Duodenal mucosa (tissue), 2 donors: ENCODE results near the gene C1orf167.

Experiments used
- H3K27ac ChIP-seq: one replicate; pipeline ENCODE4 v1.7.0; 2013; ENCODE audit warnings: low read depth, low read length
- H3K27me3 ChIP-seq, 2 donors: one replicate each; pipeline ENCODE4 v1.7.0; 2013; ENCODE audit warnings: low read length in 2 of 2, control low read depth in 1 of 2; ENCODE audit not compliant: insufficient read depth in 2 of 2, control insufficient read depth in 1 of 2
- H3K36me3 ChIP-seq, 2 donors: one replicate each; pipeline ENCODE4 v1.7.0; 2013; ENCODE audit warnings: low read length in 2 of 2, control low read depth in 1 of 2; ENCODE audit not compliant: insufficient read depth in 2 of 2, control insufficient read depth in 1 of 2
- H3K4me1 ChIP-seq, 2 donors: one replicate each; pipeline ENCODE4 v1.7.0; 2013; ENCODE audit warnings: low read length in 2 of 2, control low read depth in 1 of 2; ENCODE audit not compliant: insufficient read depth in 2 of 2, control insufficient read depth in 1 of 2
- H3K4me3 ChIP-seq, 2 donors: one replicate each; pipeline ENCODE4 v1.7.0; 2013; ENCODE audit warnings: low read length in 2 of 2, low read depth in 1 of 2
- H3K9ac ChIP-seq, 2 donors: one replicate each; pipeline ENCODE4 v1.7.0; 2013; ENCODE audit warnings: low read length in 2 of 2, low read depth in 1 of 2
- H3K9me3 ChIP-seq, 2 donors: one replicate each; pipeline ENCODE4 v1.7.0; 2013; ENCODE audit warnings: low read length in 2 of 2, control low read depth in 1 of 2; ENCODE audit not compliant: control insufficient read depth in 1 of 2

C1orf167 gene

DNA sequence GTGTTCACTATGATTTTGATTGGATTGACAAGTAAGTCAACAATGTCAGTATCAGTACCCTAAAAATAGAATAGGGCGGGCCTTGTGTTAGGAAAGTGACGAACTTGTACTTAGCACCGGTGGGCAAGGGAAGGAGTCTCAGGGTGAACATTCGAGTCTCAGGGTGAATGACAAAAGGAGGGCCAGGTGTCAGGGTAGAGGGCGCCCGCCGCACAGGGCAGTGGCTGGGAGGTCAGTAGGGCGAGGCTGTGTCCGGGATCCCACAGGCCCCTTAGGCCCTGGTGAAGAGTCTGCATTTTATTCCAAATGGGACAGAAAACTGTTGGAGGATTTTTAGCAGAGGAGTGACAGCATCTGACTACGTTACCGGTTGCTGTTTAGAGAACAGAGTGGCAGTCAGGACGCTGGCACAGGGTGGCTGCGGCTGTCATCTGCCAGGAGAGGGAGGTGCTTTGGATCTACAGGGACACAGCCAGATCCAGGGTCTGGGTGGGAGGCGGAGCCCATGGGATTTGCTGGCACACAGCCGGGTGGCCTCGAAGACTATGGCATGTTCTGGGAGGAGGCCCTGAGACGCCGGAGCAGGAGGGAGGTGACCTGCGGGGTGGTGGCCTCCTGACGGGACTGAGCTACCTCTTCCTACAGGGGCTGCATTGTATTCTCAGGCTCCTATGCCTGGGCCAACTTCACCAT, 15.1 kb upstream of the C1orf167 start:
- H3K27ac ChIP-seq: no peak overlapping the region
- H3K4me1 ChIP-seq: peaks cover 0 to 5% of the 10 kb centered on the region in 2 donors
- H3K27me3 ChIP-seq: no peaks in the 10 kb centered on the region
- H3K9me3 ChIP-seq: no peaks in the 10 kb centered on the region
- H3K36me3 ChIP-seq: peaks cover 0 to 17% of the 10 kb centered on the region in 2 donors
- no peak overlapping the region for H3K9ac ChIP-seq
- H3K4me3 ChIP-seq: no peak overlapping the region

DNA sequence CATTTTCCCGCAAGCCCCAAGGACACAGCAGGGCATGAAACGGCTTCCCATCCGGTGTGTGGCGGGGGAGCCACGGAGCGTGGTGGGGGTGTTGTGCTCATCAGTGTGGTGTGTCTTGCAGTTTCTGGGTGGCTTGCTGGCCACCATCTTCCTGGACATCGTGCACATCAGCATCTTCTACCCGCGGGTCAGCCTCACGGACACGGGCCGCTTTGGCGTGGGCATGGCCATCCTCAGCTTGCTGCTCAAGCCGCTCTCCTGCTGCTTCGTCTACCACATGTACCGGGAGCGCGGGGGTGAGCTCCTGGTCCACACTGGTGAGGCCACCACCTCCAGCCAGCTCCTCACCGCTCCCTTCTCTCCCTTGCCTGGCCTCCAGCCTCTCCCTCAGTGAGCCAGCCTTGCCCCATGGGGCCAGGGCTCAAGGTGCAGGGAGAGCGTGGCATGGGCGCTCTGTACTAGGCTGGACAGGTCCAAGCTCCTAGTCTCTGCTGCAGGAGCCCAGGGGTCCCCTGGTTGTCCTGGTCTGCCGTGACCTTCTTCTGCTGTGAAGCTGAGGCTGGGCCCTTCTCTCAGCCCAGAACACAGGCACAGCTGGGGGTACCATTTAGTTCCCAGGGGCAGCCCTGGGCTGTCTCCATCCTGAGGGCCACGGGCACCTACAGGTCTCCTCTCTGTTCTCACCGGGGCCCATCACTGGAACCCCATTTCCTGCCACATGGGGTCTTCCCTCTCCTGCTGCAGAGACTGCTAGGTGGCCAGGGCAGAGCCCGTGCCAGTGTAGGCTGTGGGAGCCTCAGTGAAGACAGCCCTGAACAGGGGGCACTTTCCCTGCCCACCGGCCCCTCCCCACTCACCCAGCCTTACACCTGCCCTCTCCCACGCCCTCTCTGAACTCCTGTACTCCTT, 13.4 kb upstream of the C1orf167 start:
- no peak overlapping the region for H3K27ac ChIP-seq
- no peak overlapping the region for H3K9ac ChIP-seq
- peaks cover 0 to 17% of the 10 kb centered on the region in 2 donors for H3K36me3 ChIP-seq

GRCh38 chr1:11749203-11749689, 12.7 kb upstream of the C1orf167 start:
- Histone ChIP-seq H3K9ac (no peak overlapping the region), H3K36me3 (peaks cover 0 to 17% of the 10 kb centered on the region in 2 donors), H3K9me3 (no peaks in the 10 kb centered on the region), H3K27ac (no peak overlapping the region), H3K4me1 (peaks cover 0 to 5% of the 10 kb centered on the region in 2 donors), H3K4me3 (no peak overlapping the region), H3K27me3 (no peaks in the 10 kb centered on the region)

More for the DNA sequence above, 13.4 kb upstream of the C1orf167 start:
- H3K9me3 ChIP-seq: no peaks in the 10 kb centered on the region
- H3K4me1 ChIP-seq: peaks cover 0 to 5% of the 10 kb centered on the region in 2 donors
- H3K4me3 ChIP-seq: no peak overlapping the region
- no peaks in the 10 kb centered on the region for H3K27me3 ChIP-seq

GRCh38 chr1:11749996-11750395, 12.0 kb upstream of the C1orf167 start:
- Histone ChIP-seq H3K4me1 (peaks cover 0 to 5% of the 10 kb centered on the region in 2 donors), H3K9me3 (no peaks in the 10 kb centered on the region), H3K9ac (no peak overlapping the region), H3K27ac (no peak overlapping the region), H3K4me3 (no peak overlapping the region), H3K36me3 (peaks cover 0 to 17% of the 10 kb centered on the region in 2 donors), H3K27me3 (no peaks in the 10 kb centered on the region)

GRCh38 chr1:11751087-11751486, 10.9 kb upstream of the C1orf167 start:
- Histone ChIP-seq H3K36me3 (peaks cover 0 to 14% of the 10 kb centered on the region in 2 donors), H3K27ac (no peak overlapping the region), H3K4me1 (no peaks in the 10 kb centered on the region), H3K9ac (no peak overlapping the region), H3K27me3 (no peaks in the 10 kb centered on the region), H3K4me3 (no peak overlapping the region), H3K9me3 (no peaks in the 10 kb centered on the region)

DNA sequence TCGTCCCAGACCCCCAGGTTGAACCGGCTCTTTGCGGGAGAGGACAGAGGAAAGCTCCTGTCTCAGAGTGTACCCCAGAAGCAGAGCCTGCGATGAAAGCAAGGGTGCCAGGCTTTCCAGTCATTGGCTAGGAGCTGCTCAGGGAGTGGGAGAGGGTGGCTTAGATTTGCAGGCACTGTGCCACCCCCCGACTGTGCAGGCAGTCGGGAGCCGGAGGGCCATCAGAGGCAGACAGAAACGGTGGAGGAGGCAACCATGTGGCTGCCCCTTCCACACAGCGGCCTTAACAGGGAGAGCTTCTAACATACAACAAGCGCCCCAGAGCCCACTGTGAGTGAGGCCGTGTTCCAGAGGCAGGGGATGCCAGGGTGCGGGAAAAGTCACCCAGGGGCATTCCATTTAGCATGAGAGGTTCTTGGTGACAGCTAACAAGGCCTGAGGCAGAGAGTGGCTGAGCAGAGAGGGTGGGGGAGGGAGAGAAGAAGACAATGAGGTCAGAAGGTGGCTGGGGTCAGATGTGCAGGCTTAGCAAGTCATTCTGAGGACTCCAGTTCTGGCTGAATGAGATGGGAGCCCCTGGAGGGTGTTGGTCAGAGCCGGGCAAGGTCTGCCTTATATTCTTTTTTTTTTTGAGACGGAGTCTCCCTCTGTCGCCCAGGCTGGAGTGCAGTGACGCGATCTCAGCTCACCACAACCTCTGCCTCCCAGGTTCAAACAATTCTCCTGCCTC, 9.5 kb upstream of the C1orf167 start:
- Histone ChIP-seq H3K9me3 (no peaks in the 10 kb centered on the region), H3K27ac (no peak overlapping the region), H3K4me1 (no peaks in the 10 kb centered on the region), H3K4me3 (no peak overlapping the region), H3K27me3 (no peaks in the 10 kb centered on the region), H3K9ac (no peak overlapping the region), H3K36me3 (peaks cover 0 to 11% of the 10 kb centered on the region in 2 donors)

DNA sequence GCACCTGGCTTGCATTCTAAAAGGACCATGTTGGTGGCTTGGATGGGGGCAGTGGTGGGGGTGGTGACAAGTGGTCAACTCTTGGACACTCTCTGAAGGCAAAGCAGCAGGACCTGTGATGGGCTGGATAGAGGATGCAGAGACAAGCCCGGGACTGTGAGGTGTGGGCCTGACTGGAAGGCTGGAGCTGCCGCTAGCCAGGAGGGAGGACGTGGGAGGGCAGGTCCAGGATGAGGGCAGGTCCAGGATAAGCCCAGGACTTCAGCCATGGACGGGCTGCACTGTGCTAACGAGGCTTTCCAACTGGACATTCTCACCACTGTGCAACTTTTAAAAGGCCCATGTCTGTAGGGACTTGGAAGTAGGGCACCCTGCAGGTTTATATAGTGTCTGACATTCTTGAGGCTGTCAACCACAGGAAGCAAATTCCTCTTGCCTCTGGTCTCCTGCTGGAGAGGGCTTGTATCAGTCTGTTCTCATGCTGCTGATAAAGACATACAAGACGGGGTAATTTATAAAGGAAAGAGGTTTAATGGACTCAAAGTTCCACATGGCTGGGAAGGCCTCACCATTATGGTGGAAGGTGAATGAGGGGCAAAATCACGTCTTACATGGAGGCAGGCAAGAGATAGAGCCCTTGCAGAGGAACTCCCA, 8.3 kb upstream of the C1orf167 start:
- no peaks in the 10 kb centered on the region for H3K4me1 ChIP-seq
- H3K4me3 ChIP-seq: no peak overlapping the region
- H3K9me3 ChIP-seq: no peaks in the 10 kb centered on the region
- no peaks in the 10 kb centered on the region for H3K27me3 ChIP-seq
- no peak overlapping the region for H3K27ac ChIP-seq
- peaks cover 0 to 7% of the 10 kb centered on the region in 2 donors for H3K36me3 ChIP-seq
- no peak overlapping the region for H3K9ac ChIP-seq

DNA sequence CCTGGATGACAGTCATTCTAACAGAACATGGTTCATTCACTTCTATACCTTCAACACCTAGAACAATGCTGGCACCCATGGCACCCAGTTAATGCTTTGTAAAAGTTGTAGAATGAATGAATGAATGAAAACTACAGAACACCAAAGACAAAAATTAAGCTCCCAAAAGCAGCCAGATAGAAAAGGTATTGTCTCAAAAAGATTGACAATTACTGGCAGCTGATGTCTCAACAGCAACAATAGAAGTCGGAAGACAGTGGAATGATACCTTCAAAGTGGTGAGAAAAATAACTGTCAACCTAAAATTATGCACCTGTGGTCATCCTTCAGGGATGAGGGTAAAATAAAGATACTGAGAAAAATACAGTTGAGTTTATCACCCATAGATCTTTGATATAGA, 4.9 kb upstream of the C1orf167 start:
- no peak overlapping the region for H3K27ac ChIP-seq
- no peak overlapping the region for H3K4me3 ChIP-seq
- H3K27me3 ChIP-seq: peaks cover 4 to 8% of the 10 kb centered on the region in 2 donors
- H3K9me3 ChIP-seq: no peaks in the 10 kb centered on the region
- H3K9ac ChIP-seq: no peak overlapping the region
- H3K36me3 ChIP-seq: no peaks in the 10 kb centered on the region
- H3K4me1 ChIP-seq: peaks cover 0 to 4% of the 10 kb centered on the region in 2 donors

- no peak overlapping the region for H3K9ac ChIP-seq
- H3K4me1 ChIP-seq: peaks cover 0 to 5% of the 10 kb centered on the region in 2 donors
Measured at GRCh38 chr1:11759791-11760190, 2.2 kb upstream of the C1orf167 start.

More at GRCh38 chr1:11759791-11760190, 2.2 kb upstream of the C1orf167 start:
- H3K9me3 ChIP-seq: no peaks in the 10 kb centered on the region
- H3K4me3 ChIP-seq: no peak overlapping the region
- H3K36me3 ChIP-seq: no peaks in the 10 kb centered on the region
- H3K27ac ChIP-seq: no peak overlapping the region
- H3K27me3 ChIP-seq: peaks cover 7 to 14% of the 10 kb centered on the region in 2 donors
